HFFc6 (cell line): ENCODE measurements around the gene POM121L2. TPM values are rescaled to one million over a fixed set of nuclear protein-coding genes. Genes with fewer than 3 reads are reported as not detected.

Experiments used
- DNase-seq: peaks from one replicate; pipeline ENCODE4 v3.0.0-alpha.2; 2018
- H3K27ac Mint-ChIP-seq: 2 replicates; pipeline ENCODE4 v1.8.0; 2020; ENCODE audit warnings: mild to moderate bottlenecking, mixed read lengths
- H3K27me3 Mint-ChIP-seq: 2 replicates; pipeline ENCODE4 v1.8.0; 2021; ENCODE audit warnings: mild to moderate bottlenecking, moderate library complexity, mixed read lengths; ENCODE audit not compliant: insufficient read depth
- H3K36me3 Mint-ChIP-seq: 2 replicates; pipeline ENCODE4 v1.8.0; 2021; ENCODE audit warnings: low read depth, mixed read lengths
- H3K4me1 Mint-ChIP-seq: 2 replicates; pipeline ENCODE4 v1.8.0; 2020; ENCODE audit warnings: low read depth, mixed read lengths
- H3K4me3 Mint-ChIP-seq: 2 replicates; pipeline ENCODE4 v1.8.0; 2020; ENCODE audit warnings: mild to moderate bottlenecking, moderate library complexity, mixed read lengths
- H3K9me3 Mint-ChIP-seq: 2 replicates; pipeline ENCODE4 v1.8.0; 2020; ENCODE audit warnings: mild to moderate bottlenecking, mixed read lengths
- total RNA-seq, 6 experiments: library from RNA; stranded (reverse); fragmentation: NEBNext Ultra II Directional; extraction: Animal tissue kit (Norgen Biotek cat#: 25700); gene quantifications; 2 replicates in 1 of 6; 3 replicates in 5 of 6; pipeline ENCODE4 v1.2.3, GENCODE V29; 2021
- TF ChIP-seq, protein P1 (sequence below): fragments of 200-600 bp; sonication (generic); IDR thresholded peaks from 2 replicates; pipeline ENCODE4 v1.5.0; 2021; ENCODE audit warnings: antibody characterized with exemption, mild to moderate bottlenecking

POM121L2 gene
- total RNA-seq, 6 experiments from 2014 or later = not detected

DNA sequence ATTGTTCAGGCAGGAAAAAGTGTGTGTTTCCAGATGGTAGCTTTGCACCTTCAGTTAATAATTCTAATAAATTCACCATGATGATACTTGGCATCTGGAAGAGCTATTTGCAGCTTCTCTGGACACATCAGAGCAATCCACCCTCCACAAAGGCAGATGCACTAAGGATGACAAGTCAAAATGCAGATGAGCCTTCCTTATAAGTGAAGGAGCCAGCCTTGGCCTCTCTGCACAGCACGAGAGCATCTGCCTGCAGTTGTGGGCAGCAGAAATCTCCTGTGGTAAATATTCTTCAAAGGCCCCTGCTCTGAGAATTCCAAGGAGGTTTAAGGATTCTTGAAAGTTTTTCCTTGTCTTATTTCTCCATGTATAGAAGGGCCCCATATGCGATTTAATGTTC is 6.9 kb upstream of the POM121L2 start:
- no peak for DNase-seq
- H3K4me3 Mint-ChIP-seq = no peak overlapping the region
- no peaks in the 10 kb centered on the region for H3K36me3 Mint-ChIP-seq
- TF ChIP-seq, protein P1, sequence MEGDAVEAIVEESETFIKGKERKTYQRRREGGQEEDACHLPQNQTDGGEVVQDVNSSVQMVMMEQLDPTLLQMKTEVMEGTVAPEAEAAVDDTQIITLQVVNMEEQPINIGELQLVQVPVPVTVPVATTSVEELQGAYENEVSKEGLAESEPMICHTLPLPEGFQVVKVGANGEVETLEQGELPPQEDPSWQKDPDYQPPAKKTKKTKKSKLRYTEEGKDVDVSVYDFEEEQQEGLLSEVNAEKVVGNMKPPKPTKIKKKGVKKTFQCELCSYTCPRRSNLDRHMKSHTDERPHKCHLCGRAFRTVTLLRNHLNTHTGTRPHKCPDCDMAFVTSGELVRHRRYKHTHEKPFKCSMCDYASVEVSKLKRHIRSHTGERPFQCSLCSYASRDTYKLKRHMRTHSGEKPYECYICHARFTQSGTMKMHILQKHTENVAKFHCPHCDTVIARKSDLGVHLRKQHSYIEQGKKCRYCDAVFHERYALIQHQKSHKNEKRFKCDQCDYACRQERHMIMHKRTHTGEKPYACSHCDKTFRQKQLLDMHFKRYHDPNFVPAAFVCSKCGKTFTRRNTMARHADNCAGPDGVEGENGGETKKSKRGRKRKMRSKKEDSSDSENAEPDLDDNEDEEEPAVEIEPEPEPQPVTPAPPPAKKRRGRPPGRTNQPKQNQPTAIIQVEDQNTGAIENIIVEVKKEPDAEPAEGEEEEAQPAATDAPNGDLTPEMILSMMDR = no peak
- H3K4me1 Mint-ChIP-seq = no peaks in the 10 kb centered on the region
- no peak overlapping the region for H3K27ac Mint-ChIP-seq
- peaks cover 4% of the 10 kb centered on the region; the same call in 1 of the 2 replicates for H3K27me3 Mint-ChIP-seq
- H3K9me3 Mint-ChIP-seq = peaks cover 2% of the 10 kb centered on the region

DNA sequence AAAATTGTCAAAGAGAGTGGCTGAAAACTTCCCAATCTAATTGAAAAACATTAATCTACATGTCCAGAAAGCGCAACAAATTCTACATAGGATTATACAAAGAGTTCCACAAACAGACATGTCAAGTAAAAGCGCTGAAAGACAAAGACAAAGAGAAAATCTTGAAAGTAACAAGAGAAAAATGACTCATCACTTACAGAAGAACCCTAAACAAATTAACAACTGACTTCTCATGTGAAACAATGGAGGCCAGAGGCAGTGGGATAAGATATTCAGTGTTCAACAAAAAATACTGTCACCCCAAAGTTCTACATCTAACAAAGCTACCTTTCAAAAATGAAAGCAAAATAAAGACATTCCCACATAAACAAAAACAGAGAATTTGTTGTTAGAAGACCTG is 2.0 kb upstream of the POM121L2 start:
- H3K27me3 Mint-ChIP-seq = peaks cover 11% of the 10 kb centered on the region
- no peaks in the 10 kb centered on the region for H3K36me3 Mint-ChIP-seq
- TF ChIP-seq, protein P1 = no peak
- H3K4me1 Mint-ChIP-seq = no peaks in the 10 kb centered on the region; the same call in 1 of the 2 replicates
- no peak overlapping the region for H3K27ac Mint-ChIP-seq
- H3K9me3 Mint-ChIP-seq = peaks cover 6% of the 10 kb centered on the region
- DNase-seq = no peak
- no peak overlapping the region for H3K4me3 Mint-ChIP-seq

DNA sequence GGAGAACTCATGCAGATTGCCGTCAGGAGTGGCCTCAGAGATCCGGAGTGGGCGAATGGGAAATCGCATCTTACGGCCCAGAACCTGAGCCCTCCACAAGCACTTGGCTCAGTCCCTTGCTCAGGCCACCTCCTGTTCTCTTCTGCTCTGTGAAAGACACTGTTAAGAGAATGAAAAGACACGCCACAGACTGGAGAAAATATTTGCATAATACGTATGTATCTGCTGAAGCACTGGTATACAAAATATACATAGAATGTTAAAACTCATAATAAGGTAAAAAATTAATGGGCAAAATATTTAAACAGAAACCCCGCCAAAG is 838 bp upstream of the POM121L2 start:
- H3K27me3 Mint-ChIP-seq = peaks cover 11% of the 10 kb centered on the region
- DNase-seq = no peak
- TF ChIP-seq, protein P1 = peak; percentile 34; the same call in 1 of the 2 replicates
- no peak overlapping the region for H3K27ac Mint-ChIP-seq
- H3K9me3 Mint-ChIP-seq = peaks cover 6% of the 10 kb centered on the region
- H3K4me3 Mint-ChIP-seq = peak overlapping the region; percentile 83
- H3K36me3 Mint-ChIP-seq = no peaks in the 10 kb centered on the region
- H3K4me1 Mint-ChIP-seq = no peaks in the 10 kb centered on the region; the same call in 1 of the 2 replicates

DNA sequence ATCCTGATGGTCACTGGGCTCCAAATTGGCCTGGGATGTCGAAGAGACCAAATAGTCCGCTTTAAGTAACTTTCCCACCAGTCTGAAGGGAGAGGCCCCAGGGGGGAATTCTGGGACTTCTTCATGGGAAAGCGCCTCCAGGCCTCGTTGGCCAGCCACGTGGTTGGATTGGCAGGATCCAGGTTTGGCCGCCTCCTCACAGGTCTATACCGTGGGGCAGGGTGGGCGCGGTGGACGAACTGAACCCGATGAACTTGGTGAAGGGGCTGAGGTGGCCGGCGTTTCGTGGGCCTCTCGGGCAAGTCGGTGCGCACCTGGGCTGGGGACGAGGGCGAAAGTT is 297 bp downstream of the POM121L2 start:
- H3K27me3 Mint-ChIP-seq = peaks cover 11% of the 10 kb centered on the region
- peaks cover 6% of the 10 kb centered on the region for H3K9me3 Mint-ChIP-seq
- DNase-seq = no peak
- H3K36me3 Mint-ChIP-seq = no peaks in the 10 kb centered on the region
- peak overlapping the region; percentile 83 for H3K4me3 Mint-ChIP-seq
- no peak overlapping the region for H3K27ac Mint-ChIP-seq
- TF ChIP-seq, protein P1 = no peak
- no peaks in the 10 kb centered on the region; the same call in 1 of the 2 replicates for H3K4me1 Mint-ChIP-seq

DNA sequence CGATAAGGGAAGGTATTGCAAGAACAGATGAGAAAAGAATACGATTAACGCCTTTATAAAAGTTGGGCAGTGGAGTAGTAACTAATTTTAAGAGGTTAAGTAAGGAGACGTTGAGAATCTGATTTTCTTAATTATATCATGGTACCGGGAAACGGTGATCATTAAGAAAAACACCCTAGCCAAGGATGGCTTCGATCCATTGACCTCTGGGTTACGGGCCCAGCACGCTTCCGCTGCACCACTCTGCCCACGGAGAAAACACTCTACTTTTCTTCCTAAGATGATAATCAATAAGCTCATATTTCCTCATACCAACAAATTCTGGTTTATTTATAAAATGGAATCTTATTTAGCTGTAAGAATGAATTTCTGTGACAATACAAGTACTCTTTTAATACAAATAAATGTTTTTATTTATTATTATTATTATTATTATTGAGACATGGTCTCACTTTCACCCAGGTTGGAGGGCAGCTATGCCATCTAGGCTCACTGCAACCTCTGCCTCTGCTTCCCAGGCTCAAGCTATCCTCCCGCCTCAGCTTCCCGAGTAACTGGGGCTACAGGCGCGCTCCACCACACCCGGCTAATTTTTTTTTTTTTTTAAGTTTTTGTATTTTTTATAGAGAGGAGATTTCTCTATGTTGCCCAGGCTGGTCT is 8.3 kb downstream of the POM121L2 start:
- no peak overlapping the region; the same call in 1 of the 2 replicates for H3K27ac Mint-ChIP-seq
- no peak for DNase-seq
- H3K27me3 Mint-ChIP-seq = no peaks in the 10 kb centered on the region; the same call in none of the 2 replicates
- H3K4me1 Mint-ChIP-seq = peaks cover 6% of the 10 kb centered on the region
- TF ChIP-seq, protein P1 = no peak
- no peaks in the 10 kb centered on the region for H3K9me3 Mint-ChIP-seq
- no peaks in the 10 kb centered on the region for H3K36me3 Mint-ChIP-seq
- no peak overlapping the region for H3K4me3 Mint-ChIP-seq
